ENCODE measurements around the gene CPLX1.

Gene CPLX1

DNA sequence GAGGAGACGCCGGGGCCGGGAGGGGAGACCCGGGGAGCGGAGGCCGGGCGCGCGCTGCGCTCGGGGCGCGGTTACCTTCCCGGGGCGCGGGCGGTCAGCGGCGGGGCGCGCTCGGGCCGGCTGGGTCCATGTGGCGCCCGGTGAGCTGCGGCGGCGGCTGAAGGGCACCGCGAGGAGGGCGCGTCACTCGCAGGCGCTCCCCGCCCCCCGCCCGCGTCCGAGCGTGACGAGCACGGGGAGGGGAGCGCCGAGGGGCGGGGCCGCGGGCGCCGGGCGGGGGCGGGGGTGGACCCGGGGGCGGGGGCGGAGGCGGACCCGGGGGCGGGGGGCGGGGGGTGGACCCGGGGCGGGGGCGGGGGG, at the start of gene CPLX1:
Gene CPLX1, minus strand, starts transcription at position 159 of the 360 bp plus-strand sequence. CDS start 1,607 bp downstream, outside the sequence.
- no peak for DNase-seq (ENCODE audit: low spot score)

DNA sequence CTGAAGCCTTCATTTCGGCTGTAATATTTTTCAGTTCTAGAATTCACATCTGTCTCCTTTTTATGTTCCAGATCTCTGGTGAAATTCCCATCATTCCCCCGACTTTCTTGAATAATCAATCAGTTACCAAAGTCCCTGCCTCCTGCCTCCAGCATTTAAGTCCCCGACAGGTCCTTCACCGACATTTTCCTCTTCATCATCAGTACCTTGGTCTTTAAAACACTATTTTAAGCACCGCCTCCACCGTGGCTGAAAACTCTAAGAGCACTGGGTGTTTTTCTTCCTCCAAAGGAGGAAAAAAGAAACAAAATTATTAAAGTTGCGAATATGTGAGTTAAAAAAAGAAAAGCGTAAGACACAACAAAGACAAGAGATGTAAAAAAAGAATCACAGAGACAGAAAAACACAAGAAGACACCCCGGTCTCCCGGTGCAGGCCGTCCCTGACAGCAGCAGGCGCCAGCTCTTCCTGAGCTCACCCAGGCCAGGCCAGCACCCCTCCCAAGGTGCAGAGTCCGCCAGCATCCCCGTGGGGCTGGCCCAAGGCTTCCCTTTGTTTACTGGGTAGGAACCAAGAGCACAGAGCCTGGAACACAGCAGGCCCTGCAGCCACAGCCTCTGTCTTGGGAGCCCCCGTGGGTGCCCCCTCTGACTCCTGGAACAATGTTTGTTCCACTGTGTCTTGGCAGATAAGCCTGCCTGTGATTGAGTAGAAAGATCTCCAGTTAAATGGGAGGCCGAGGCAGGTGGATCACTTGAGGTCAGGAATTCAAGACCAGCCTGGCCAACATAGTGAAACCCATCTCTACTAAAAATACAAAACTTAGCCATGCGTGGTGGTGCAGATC, 49.3 kb upstream of the CPLX1 start:
- DNase-seq (ENCODE audit: low spot score), result no peak

DNA sequence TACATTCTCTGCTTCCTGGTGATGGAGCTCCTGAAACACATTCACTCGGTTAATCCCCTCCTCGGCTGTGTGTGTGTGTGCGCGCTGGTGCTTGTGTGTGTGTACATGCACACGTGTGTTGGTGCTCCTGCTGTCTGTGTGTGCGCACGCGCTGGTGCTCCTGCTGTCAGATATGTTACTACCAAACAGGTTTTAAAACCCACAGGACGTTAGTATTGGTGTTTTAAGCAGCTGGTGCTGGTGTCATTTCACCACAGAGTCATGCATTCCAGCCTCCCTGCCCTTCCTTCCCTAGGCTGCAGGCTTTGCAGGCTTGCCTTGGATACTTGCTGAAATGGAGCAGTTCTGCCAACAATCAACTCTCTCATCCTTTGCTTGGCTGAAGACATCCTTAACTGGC, 48.1 kb upstream of the CPLX1 start:
- no peak for DNase-seq (ENCODE audit: low spot score)

DNA sequence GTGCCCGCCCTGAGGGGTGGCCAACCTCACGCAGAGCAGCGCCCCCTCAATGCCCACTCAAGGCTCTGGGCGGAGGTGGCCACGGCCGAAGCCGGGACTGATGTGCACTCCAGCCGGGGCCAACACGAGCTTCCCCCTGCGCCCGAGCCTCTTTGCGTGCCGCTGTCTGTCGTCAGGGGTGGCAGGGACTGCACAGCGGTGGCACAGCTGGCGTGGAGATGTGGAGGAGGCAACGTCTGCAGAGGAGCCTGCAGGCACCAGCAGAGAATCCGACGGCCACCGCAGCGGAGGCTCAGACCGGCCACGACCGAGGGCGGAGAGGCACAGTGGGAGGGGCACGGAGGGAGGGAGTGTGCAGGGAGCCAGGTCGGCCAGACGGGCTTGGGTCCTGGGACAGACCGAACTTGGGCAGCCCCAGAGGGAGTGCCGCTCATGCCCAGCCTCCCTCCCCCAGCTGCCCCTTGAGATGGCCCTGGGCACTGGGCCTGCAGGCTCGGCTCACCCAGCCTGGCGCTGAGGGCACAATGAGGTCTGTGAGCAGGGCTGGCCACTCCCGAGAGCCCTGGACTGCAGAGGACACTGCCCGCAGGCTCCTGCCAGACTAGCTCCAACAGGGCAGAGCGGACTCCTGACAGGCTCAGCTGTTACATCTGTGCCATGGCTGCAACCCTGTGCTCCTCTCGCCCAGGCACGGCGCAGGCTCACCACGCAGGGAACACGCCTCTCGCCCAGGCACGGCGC, 46.5 kb upstream of the CPLX1 start:
- no peak for DNase-seq (ENCODE audit: low spot score)

DNA sequence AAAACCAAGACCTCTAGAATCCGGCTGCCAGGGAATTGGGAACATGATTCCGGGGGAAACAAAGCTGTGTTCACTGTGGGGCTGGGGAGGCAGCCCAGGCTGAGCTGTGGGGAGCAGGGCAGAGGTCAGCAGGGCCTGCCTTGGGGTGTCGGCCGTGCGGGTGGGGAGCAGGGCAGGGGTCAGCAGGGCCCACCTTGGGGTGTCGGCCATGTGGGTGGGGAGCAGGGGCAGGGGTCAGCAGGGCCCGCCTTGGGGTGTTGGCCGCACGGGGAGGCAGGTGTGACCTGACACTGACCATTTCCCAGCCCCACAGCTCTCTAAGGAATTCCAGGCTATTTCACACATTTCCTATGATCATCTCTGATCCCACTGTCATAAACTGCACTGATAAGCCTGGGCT, 45.6 kb upstream of the CPLX1 start:
- DNase-seq (ENCODE audit: low spot score), result no peak

DNA sequence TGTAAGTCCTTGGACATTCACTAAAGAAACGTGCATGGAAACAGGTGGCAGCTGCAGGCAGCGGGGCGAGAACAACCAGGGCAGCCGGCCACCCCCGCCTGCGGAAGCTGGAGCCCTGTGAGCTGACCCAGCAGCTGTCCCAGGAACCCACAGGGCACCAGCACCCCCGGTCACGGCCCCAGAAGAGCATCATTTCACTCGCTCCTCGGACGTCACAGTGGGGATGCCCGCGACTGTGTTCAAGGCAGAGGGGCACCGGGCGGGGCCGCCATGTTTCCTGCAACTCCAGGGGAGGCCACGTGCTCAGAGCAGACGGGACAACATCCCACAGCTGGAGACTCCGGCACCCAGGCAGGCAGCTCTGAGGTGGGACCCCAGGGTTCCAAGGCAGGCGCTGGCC, 45.0 kb upstream of the CPLX1 start:
- DNase-seq (ENCODE audit: low spot score), result no peak

DNA sequence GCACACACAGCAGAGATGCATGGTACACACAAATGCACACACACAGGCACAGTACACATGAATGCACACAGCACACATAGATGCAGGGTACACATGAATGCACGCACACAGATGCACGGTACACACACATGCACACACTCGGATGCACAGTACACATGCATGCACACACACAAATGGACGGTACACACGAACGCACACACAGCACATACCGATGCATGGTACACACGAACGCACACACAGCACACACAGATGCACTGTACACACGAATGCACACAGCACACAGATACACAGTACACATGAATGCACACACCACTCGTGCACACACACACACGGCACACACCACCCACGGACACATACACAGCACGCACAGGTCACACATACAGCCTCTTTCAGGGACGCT, 43.8 kb upstream of the CPLX1 start:
- no peak for DNase-seq (ENCODE audit: low spot score)

DNA sequence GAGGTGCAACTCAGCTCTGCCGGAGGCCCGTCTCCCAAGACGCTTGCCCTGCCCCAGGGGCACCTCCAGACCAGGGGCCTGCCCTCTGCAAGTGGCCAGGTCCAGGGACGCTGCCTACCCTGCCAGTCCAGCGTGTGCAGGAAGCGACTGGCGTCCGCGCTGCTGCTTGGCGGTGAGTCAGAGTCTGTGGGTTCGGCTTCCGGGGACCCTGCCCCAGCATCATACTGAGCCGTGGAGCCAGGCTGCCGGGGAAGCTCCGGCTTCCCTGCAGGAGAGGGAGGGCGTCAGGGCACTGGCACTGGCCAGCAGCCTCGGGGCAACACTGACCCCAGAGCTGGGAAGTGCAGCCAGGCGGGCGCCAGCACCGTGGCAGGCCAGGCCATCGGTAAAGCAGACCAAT, 42.5 kb upstream of the CPLX1 start:
- DNase-seq (ENCODE audit: low spot score), result no peak

DNA sequence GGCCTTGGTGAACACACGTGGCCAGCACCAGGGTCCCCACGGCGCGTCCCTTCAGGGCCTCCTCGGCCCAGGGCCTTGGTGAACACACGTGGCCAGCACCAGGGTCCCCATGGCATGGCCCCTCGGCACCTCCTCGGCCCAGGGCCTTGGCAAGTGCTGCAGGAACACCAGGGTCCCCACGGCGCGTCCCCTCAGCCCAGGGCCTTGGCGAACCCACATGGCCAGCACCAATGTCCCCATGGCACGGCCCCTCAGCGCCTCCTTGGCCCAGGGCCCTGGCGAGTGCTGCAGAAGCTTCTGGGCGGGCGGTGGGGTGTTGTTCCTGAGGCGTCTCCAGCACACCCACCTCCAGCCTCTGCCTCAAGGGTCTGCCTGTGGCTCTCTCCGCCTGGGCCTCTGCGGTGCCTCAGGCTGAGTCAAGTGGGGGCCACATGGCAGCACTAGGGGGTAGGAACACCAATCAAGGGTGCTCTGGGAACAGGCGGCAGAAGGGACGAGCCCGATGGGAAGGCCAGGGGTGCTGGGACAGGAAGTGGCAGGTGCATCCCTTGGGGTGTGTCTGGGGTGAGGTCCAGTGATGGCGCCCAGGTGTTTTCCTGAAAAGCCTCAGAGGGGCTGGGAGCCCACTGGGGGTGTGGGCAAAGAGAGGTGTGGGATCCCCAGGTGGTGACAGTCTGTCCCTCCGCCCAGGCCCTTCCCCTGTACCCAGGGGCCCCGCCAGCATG, 41.8 kb upstream of the CPLX1 start:
- no peak for DNase-seq (ENCODE audit: low spot score)

DNA sequence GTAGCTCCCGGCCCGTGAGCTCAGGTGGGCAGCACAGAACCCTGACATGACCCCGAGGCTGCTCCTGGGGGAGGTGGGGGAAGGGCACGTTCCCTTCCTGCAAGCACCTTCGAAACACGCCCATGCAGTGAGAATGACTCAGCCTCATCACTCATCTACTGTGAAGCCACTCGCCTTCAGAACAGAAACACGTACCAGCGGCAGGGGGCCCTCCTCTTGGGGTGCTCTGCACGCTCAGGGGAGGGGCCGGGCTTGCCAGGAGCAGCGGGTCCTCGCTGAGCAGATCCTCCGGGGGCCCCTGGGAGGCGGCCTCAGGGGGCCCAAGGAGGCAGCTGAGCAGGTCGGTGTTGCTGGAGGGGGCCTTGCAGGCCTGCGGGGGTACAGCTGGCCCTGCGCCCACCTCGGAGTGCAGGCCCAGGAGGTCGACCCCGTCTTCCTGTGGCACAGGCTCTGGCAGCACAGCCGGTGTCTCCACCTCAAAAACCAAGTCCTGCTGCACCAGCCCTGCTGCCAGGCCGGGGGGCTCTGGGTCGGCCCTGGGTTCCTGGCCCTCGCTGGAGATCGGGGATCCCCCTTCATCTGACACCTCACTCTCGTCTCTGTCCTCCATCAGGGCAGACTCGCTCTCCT, 40.9 kb upstream of the CPLX1 start:
- no peak for DNase-seq (ENCODE audit: low spot score)

DNA sequence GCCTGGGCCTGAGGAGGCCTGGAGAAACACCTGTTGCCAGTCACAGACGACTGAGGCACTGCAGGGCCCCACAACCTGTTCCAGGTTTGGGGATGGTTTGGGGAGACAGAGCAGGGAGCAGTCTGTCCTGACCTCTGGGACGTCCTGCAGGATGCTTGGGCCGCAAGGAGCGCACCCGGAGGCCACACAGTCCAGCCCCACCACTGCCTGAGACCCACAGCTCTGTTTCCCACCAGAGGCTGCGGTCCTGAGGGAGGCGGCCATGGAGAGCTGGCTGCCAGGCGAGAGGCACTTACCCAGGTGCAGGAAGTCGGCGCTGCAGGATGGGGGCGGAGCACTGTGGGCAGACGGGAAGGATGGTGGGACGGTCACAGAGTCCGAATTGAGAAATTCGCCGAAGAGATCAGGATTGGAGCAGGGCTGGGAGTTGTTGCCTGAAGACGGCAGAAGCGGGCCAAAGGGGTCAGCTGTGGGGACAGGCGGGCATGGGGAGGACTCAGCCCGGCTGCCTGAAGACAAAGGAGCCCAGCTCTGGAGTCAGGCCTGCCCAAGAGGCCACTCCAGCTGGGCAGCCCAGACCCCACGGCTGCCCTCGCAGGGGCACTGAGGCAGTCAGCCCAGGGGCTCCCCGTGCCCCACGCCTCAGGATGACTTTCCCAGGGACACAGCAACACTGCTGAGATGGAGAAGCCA, 40.3 kb upstream of the CPLX1 start:
- DNase-seq (ENCODE audit: low spot score), result no peak

DNA sequence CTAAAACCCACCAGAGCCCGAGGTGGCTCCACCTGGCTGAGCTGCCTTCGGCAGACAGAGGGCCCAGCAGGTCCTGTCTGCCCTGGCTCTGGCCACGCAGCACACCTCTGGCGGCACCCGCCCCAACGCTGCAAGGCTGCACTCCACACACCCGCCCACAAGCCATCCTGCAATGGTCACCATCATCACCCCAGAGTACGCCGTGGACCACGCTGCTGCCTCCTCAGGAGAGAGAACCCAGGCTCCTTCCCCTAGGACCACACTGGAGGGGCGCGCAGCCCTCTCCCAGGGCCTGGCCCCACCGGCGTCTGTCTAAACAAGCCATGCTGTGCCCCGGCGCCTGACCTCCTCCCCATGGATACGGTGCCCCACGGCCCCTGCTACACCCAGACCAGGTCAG, 39.6 kb upstream of the CPLX1 start:
- DNase-seq (ENCODE audit: low spot score), result no peak

DNA sequence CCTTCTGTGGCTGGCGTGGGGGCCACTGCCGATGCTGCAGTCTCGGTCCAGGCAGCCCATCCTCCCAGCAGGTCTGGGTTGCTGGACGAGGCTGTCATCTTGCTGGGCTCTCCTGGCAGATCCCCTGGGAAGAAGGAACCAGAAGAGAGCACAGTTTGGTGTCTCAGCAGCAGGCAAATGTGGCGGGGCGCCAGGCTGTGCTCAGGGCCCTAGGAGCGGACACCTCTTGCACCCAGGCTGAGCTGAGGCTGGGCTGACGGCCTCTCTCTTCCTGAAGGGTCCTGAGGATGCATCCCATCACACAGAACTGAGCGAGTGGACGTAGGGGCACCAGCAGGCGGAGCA, 39.2 kb upstream of the CPLX1 start:
- DNase-seq (ENCODE audit: low spot score), result no peak

DNA sequence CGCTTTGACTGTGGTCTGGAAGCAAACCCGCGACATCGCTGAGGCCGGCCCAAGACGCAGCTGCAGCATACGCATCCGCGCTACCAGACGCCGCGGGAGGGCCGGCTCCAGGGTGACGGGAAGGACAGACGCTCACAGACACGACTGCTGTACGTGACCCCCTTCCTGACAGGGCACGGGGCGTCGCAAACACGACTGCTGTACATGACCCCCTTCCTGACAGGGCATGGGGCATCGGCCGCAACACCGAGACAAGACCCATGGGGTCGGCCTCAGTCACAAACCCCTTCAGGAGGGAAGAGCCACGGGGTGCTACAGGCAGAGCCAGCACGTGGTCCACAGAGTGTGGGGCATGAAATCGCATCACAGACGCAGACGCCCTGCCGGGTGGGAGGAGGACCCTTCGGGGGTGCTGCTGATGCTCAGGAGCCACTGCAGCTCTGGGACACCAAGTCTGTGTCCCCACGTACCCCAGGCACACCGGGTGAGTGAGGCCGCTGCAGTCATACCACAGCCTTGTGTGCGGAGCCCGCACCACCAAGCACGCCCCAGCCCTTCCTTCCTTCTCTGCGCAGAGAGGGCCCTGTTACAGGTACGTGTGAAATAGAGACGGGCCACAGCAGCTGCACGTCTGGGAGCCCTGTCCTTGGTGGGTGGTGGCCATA, 38.7 kb upstream of the CPLX1 start:
- no peak for DNase-seq (ENCODE audit: low spot score)

DNA sequence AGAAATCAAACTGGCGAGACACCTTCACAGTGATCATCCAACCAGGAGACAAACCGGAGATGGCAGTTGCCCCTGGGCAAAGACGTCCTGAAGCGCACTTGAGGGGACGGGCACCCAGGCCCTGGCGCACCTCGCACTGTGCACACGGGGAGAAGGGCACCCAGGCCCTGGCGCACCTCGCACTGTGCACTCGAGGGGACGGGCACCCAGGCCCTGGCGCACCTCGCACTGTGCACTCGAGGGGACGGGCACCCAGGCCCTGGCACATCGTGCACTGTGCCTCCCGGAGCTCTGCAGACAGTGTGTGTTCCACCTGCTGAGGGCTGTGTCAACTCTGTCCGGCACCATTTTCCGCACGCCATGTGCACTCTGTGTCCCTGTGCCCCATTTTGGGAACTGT, 34.6 kb upstream of the CPLX1 start:
- no peak for DNase-seq (ENCODE audit: low spot score)

DNA sequence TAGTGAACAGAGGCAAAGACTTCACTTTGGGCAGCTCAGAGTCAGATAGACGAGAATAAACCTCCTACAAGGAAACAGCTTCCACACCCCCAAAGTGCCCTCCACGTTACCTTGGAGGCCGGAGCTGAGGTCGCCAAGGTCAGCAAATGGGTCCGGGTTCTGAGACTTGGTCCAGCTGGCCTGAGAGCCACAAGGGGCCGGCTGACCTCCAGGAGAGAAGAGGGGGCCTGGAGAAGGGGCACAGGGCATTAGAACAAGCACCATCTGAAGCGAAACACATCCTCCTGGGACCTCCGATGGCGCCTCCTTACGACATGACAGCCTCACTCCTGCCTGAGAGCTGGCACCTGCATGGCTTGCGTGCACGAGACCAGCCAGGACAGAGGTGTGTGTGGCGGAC, 33.6 kb upstream of the CPLX1 start:
- DNase-seq (ENCODE audit: low spot score), result no peak

DNA sequence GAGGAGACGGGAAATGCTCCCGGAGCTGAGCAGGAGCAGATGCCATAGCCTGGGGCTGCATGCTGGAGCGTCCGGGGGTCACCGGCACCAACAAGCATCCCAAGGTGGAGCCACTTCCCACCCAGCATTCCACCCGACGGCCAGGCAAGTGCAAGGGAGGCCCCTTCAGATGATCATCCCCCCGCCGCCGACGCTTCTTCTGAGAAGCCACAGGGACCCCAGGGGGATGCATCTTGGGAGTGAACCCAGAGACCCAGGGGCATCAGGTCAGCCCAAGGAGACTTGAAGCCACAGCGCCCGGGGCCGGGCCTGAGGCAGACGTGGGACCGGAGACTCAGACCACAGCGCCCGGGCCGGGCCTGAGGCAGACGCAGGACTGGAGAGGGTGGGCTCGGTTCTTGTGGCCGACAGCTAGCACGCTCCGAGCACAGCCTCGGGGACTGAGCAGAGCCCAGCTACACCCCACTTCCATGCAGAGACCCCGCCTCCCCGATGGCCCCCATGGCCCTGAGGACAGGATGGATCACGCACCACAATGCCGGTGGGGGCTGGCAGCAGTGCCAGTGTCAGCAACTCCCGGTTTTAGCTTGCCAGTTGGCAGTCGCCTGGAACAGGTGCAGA, 33.0 kb upstream of the CPLX1 start:
- DNase-seq (ENCODE audit: low spot score), result no peak

DNA sequence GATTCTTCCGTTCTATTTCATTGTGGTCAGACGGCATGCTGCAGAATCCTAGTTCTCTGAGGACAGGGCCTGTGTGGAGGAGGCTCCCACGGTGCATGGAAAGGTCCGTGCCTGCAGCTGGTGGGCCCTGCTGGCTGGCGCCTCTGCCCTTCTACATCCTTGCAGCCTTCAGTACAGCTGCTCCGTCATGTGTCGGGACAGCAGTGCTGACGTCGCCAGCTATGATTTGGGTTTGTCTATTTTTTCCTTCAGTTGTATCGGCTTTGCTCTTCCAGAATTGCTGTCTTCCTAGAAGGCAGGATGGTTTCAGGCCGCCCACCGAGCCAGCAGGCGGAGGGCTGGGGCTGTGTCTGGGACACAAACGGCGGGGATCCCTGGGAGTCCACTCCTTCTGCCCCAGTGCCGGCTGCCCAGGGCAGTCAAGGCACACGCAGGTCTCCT, 32.1 kb upstream of the CPLX1 start:
- no peak for DNase-seq (ENCODE audit: low spot score)

DNA sequence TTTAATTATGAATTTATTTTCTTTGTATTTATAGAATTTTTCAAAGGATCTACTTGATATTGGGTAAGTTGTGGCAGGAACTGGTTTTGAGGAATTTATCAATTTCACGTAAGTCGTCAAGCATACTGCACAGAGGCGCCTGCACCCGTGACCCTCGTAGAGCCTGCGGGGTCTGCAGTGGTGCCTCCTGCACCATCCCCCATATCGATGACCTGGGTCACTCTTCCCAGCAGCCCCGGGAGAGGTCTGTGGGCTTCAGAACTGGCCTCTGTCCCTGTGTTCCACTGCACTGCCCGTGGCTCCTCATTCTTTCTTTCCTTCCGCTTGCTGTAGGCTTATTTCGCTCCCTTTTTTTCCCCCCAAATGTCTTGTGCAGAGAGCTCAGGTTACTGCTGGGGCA, 31.5 kb upstream of the CPLX1 start:
- DNase-seq (ENCODE audit: low spot score), result no peak

DNA sequence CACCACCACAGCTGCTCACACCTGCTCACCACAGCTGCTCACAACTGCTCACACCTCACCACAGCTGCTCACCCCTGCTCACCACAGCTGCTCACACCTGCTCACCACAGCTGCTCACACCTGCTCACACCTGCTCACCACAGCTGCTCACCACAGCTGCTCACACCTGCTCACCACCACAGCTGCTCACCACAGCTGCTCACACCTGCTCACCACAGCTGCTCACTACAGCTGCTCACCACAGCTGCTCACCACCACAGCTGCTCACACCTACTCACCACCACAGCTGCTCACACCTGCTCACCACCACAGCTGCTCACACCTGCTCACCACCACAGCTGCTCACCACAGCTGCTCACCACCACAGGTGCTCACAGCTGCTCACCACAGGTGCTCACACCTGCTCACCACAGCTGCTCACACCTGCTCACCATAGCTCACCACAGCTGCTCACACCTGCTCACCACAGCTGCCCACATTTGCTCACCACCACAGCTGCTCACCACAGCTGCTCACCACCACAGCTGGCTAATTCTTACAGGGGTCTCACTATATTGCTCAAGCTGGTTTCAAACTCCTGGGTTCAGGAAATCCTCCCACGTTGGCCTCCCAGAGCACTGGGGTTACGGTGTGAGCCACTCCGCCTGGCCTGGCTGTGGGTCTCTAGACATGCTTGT, 30.4 kb upstream of the CPLX1 start:
- no peak for DNase-seq (ENCODE audit: low spot score)

DNA sequence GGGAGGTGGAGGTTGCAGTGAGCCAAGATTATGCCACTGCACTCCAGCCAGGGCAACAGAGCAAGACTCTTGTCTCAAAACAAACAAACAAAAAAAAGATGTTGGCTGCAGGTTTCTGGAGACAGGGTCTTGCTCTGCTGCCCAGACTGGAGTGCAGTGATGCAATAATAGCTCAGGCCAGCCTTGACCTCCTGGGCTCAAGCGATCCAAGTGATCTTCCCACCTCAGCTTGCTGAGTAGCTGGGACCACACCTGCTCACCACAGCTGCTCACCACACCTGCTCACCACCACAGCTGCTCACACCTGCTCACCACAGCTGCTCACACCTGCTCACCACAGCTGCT, 29.9 kb upstream of the CPLX1 start:
- DNase-seq (ENCODE audit: low spot score), result no peak
